GM18951 (cell line): Measurements from ENCODE around the gene MRPL4.

Experiments used
- POLR2A ChIP-seq: IDR thresholded peaks from 4 replicates; pipeline ENCODE4 v1.6.1; 2011; ENCODE audit warnings: mild to moderate bottlenecking; ENCODE audit not compliant: insufficient read length, insufficient read depth; ENCODE audit errors: extremely low read depth
- in situ Hi-C: fragments of 300-500 bp; cut with MboI; formaldehyde crosslinking; loops from one replicate; pipeline ENCODE4 v1.12.0; 2022; ENCODE audit warnings: low sequenced_read_pairs, mixed read lengths, inconsistent platforms; ENCODE audit not compliant: unreplicated experiment

MRPL4 gene

GRCh38 chr19:10283301-10284064, 31.5 kb downstream of the MRPL4 start:
- in situ Hi-C loops: no loop called here
- no peak for TF ChIP-seq POLR2A

- no peak for TF ChIP-seq POLR2A
- in situ Hi-C loops: no loop called here
Measured at GRCh38 chr19:10284065-10284959, 32.3 kb downstream of the MRPL4 start.

GRCh38 chr19:10284960-10285278, 32.9 kb downstream of the MRPL4 start:
- in situ Hi-C loops: no loop called here
- peak; percentile 3 for TF ChIP-seq POLR2A

- in situ Hi-C loops: no loop called here
- TF ChIP-seq POLR2A: no peak
Measured at GRCh38 chr19:10285393-10285792, 33.4 kb downstream of the MRPL4 start.

GRCh38 chr19:10286803-10287737, 35.1 kb downstream of the MRPL4 start, which contains the start of gene ICAM4:
Gene ICAM4 (plus strand): TSS chr19:10286955. CDS start chr19:10287013, 58 bp downstream.
- peak; percentile 54 for TF ChIP-seq POLR2A
- in situ Hi-C loops: no loop called here

GRCh38 chr19:10288662-10289166, 36.7 kb downstream of the MRPL4 start:
- TF ChIP-seq POLR2A: no peak
- in situ Hi-C loops: no loop called here

GRCh38 chr19:10289167-10289835, 37.3 kb downstream of the MRPL4 start:
- in situ Hi-C loops: no loop called here
- peak; percentile 36 for TF ChIP-seq POLR2A

GRCh38 chr19:10289836-10290356, 37.9 kb downstream of the MRPL4 start, which contains the start of gene ICAM5:
Gene ICAM5 (plus strand): TSS chr19:10289952. CDS start chr19:10290044, 92 bp downstream.
- in situ Hi-C loops: no loop called here
- TF ChIP-seq POLR2A: no peak

GRCh38 chr19:10290357-10290875, 38.4 kb downstream of the MRPL4 start:
- in situ Hi-C loops: no loop called here
- no peak for TF ChIP-seq POLR2A

- in situ Hi-C loops: no loop called here
- TF ChIP-seq POLR2A: no peak
Measured at GRCh38 chr19:10290876-10291553, 39.0 kb downstream of the MRPL4 start.

- in situ Hi-C loops: no loop called here
- TF ChIP-seq POLR2A: no peak
Measured at GRCh38 chr19:10291554-10292205, 39.7 kb downstream of the MRPL4 start.

- in situ Hi-C loops: no loop called here
- TF ChIP-seq POLR2A: no peak
Measured at GRCh38 chr19:10292206-10292788, 40.3 kb downstream of the MRPL4 start.
